Stimulated activated effector memory CD8-positive, alpha-beta T cell treated with anti-CD3 and anti-CD28 coated beads, Interleukin-12 subunit alpha, Interleukin-12 subunit beta, amount 100 ng/mL, for 72 hours (primary cell): Measurements from ENCODE around the gene RAB27A.
"Not testable (repeated sequence)": the region's sequence is repeated elsewhere in the genome, so short reads cannot be mapped to it uniquely, and the experiment has no call there.

Source experiments
- ATAC-seq: fragments of 150-1000 bp; cut with Tn5 transposase; 2 replicates; pipeline ENCODE4 v1.10.0; 2021
- DNase-seq, 2 donors: peaks; one replicate each; pipeline ENCODE4 v3.0.0; 2021 to 2022; ENCODE audit warnings: low spot score in 2 of 2
- H3K27ac Mint-ChIP-seq: one replicate; pipeline ENCODE4 v1.8.0; 2022; ENCODE audit warnings: mild to moderate bottlenecking, mixed read lengths
- H3K36me3 Mint-ChIP-seq: one replicate; pipeline ENCODE4 v1.8.0; 2022; ENCODE audit warnings: mild to moderate bottlenecking, mixed read lengths
- H3K4me1 Mint-ChIP-seq: one replicate; pipeline ENCODE4 v1.8.0; 2022; ENCODE audit warnings: mixed read lengths
- H3K4me3 Mint-ChIP-seq: one replicate; pipeline ENCODE4 v1.8.0; 2022; ENCODE audit warnings: mild to moderate bottlenecking, mixed read lengths
- H3K9me3 Mint-ChIP-seq: one replicate; pipeline ENCODE4 v1.8.0; 2022; ENCODE audit warnings: mixed read lengths

RAB27A gene

DNA sequence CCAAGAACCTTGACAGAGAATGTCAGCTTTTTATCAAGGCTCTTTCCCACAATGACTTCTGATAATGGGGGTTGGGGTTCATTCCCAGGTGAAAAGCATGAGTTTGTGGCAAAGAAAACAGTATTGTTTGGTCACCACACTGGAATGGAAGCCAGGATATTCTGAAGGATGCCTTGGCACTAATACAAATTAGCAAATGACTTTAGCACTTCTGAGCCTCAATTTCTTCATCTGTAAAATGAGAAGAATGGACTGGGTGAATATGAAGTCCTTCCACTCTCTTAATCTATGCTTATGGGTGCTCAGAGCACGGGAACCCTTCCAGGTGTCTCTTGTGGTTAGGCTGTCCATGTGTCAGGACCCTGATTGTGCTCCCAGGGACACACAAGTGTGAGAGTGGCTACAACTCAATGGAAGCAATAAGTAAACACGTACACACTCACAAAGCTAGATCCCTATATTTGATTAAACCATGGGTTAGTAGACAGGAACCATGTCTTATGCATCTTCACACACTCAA lies 21.4 kb downstream of the RAB27A start:
- no peak for DNase-seq
- ATAC-seq, result no peak
- Mint-ChIP-seq H3K27ac (peak overlapping the region; percentile 90), H3K4me3 (peak overlapping the region; percentile 72), H3K9me3 (peaks cover 2% of the 10 kb centered on the region), H3K36me3 (peaks cover 99% of the 10 kb centered on the region), H3K4me1 (peaks cover 87% of the 10 kb centered on the region)

DNA sequence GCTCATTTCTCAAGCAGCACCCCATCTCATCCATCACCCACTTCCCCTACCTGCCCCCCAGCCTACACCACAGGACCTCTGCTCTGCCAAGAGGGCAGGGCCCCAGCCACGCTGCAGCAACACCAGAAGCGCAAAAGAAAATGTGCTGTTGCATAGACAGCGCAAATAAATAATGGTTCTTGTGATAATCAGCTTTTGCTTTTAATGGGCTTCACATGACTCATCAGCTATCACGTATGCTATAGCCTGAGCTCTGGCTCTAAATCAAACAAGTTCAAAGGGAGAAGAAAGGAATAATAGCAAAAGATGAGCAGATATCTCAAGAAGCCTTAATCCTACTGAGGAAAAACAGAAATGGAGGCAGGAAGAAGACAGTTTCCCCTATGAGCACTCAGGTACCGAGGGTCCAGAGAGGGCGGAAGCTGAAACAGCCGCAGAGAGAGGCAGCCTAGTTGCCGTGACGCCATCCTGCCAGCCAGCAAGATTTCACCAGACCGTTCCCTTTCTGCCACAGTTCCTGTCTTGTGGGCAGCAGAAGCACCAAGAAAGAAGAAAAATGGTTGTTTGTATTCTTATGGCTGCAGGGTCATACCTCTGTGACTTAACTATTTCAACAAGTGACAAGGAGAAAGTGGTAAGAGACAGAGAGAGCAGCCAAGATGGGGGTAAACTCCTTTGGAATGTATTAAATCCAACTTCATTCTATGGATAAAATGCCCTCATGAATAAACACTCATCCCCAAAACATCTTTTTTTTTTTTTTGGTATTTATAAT lies 22.0 kb downstream of the RAB27A start:
- H3K4me3 Mint-ChIP-seq, result peak overlapping the region; percentile 72
- peak overlapping the region; percentile 90 for H3K27ac Mint-ChIP-seq
- H3K36me3 Mint-ChIP-seq, result peaks cover 99% of the 10 kb centered on the region
- ATAC-seq, result peak; percentile 92
- peaks cover 86% of the 10 kb centered on the region for H3K4me1 Mint-ChIP-seq
- DNase-seq, result peak; percentile 46 to 82
- no peaks in the 10 kb centered on the region for H3K9me3 Mint-ChIP-seq

DNA sequence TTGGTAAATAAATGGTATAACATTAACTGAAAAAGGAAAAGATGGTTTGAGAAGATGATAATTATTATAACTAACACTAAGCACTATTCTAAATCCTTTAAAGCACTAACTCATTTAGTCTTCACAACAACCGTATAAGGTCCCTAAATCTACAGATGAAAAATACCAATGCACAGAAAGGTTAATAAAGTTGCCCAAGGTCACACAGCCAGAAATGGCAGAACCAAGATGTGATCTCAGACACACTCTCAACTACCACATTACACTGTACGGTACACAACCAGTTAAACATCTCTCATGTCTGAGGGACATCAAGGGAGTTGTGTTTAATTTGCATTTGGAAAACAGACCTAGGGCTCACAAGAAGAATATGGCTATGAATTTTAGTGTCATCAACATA lies 23.1 kb downstream of the RAB27A start:
- DNase-seq (no peak), ATAC-seq (no peak)
- Mint-ChIP-seq H3K27ac (peak overlapping the region; percentile 90), H3K4me3 (peak overlapping the region; percentile 72), H3K4me1 (peaks cover 78% of the 10 kb centered on the region), H3K36me3 (peaks cover 99% of the 10 kb centered on the region), H3K9me3 (no peaks in the 10 kb centered on the region)

DNA sequence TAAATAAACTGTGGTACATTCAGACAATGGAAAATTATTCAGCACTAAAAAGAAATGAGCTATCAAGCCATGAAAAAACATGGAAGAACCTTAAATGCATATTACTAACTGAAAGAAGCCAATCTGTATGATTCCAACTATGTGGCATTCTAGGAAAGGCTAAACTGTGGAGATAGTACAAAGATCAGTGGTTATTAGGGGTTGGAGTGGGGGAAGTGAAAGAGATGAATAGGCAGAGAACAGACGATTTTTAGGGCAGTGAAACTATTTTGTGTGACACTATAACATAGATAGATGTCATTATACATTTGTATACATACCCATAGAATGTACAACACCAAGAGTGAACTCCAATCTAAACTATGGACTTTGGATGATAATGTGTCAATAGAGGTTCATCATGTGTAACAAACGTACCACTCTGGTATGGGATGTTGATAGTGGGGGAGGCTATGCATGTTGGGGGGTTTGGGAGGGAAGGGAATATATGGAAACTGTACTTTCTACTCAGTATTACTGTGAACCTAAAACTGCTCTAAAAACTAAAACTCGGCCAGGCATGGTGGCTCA lies 29.0 kb downstream of the RAB27A start:
- ATAC-seq (no peak), DNase-seq (no peak)
- H3K9me3 Mint-ChIP-seq, result no peaks in the 10 kb centered on the region
- H3K27ac Mint-ChIP-seq, result peak overlapping the region; percentile 53
- peaks cover 100% of the 10 kb centered on the region for H3K36me3 Mint-ChIP-seq
- no peak overlapping the region for H3K4me3 Mint-ChIP-seq
- peaks cover 72% of the 10 kb centered on the region for H3K4me1 Mint-ChIP-seq

DNA sequence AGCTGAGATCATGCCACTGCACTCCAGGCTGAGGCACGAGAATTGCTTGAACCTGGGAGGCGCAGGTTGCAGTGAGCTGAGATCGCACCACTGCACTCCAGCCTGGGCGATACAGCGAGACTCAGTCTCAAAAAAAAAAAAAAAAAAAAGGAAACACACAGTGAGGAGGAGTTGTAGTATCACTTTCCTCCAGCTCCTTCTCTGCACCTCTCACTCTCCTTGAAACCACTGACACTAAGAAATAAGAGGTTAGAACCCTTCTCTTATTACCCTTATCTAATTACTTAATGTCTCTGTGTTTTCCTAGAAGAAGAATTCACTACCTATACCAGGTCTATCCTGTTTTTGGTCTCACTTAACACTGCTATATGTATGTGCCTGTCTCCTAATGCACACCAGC lies 31.7 kb downstream of the RAB27A start:
- Mint-ChIP-seq H3K4me1 (peaks cover 70% of the 10 kb centered on the region), H3K9me3 (no peaks in the 10 kb centered on the region), H3K27ac (peak overlapping the region; percentile 84), H3K36me3 (peaks cover 95% of the 10 kb centered on the region), H3K4me3 (peak overlapping the region; percentile 70)
- DNase-seq (no peak), ATAC-seq (peak; percentile 38)

DNA sequence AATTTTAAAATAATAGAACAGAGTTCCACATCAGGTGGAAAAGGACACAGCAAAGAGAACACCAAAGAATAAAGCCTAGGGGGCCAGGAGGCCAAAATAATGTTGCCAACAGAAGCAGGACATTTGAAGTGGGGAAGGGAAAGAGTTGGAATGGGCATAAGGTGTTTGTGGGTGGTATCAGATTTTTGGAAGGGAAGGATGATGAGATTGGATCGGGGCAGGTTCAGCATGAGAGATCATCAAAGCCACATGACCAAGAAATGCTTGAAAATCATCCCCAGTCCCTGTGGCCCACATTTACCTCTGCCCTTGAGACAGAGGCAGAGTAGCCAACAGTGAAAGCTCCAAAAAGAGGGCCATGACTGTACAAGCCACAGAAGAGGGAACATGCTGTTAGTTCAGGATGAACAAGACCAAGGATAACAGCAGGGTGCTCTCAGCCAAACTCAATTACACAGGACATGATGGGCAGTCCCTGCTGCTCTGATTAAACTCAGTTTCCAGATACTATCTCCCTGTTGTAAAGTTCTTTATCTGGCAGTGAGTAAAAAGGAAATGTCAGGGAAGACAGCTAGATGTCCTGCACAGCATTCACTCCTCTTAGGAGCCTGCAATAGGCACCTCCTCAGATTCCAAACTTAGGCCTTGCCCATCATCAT lies 32.5 kb downstream of the RAB27A start:
- H3K36me3 Mint-ChIP-seq, result peaks cover 95% of the 10 kb centered on the region
- H3K9me3 Mint-ChIP-seq, result no peaks in the 10 kb centered on the region
- peak overlapping the region; percentile 70 for H3K4me3 Mint-ChIP-seq

DNA sequence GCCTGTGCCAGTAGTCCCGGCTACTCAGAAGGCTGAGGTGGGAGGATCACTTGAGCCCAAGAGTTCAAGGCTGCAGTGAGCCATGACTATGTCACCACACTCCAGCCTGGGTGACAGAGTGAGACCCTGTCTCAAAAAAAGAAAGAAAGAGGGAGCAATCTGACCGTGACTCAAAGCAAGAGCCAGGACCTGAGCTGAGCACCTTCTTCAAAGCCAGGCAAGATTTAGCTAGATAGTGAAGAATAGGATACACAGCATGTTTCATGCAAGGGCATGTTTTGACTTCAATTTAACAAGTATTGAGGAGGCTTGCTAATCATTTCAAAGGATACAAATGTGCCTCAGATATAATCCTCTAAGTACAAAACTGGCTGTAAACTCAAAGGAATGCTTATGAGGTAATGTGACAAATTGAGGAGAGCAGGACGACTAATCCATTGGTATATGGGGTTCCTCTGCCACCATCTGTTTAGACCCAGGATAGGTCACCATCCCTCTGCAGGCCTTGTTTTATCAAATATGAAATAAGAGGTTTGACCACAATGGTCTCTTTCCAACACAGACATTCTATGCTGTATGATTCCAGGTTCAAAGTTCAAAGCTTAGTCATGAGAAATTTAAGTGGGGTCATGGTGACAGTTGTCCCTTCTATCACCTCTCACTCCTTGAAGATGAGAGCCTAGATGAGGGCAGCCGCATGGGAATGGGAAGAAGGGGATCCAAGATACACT lies 33.2 kb downstream of the RAB27A start:
- peaks cover 80% of the 10 kb centered on the region for H3K4me1 Mint-ChIP-seq
- H3K4me3 Mint-ChIP-seq, result peak overlapping the region; percentile 70
- H3K36me3 Mint-ChIP-seq, result peaks cover 95% of the 10 kb centered on the region
- peak overlapping the region; percentile 84 for H3K27ac Mint-ChIP-seq
- ATAC-seq (peak; percentile 67), DNase-seq (no peak)
- no peaks in the 10 kb centered on the region for H3K9me3 Mint-ChIP-seq

More for the DNA sequence above, 32.5 kb downstream of the RAB27A start:
- DNase-seq (no peak), ATAC-seq (peak; percentile 19)
- H3K27ac Mint-ChIP-seq, result peak overlapping the region; percentile 84
- peaks cover 73% of the 10 kb centered on the region for H3K4me1 Mint-ChIP-seq

DNA sequence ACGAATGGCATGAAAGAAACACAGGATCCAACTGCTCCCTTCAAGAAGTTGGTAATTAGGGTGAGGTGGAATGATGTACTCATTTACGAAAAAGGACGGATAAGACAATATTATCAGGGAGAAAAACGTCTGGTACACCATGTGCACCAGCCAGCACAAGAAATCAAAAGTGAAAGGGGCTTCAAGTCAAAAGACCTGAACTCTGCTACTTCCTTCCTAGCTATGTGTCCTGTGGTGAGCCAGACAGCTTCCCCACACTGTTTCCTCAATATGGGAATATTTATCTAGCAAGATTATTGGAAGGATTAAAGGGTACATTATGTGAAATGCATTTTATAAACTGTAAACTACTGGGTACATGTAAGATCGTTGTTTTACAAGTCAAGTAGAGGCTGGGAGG lies 33.9 kb downstream of the RAB27A start:
- Mint-ChIP-seq H3K4me1 (peaks cover 84% of the 10 kb centered on the region), H3K4me3 (peak overlapping the region; percentile 70), H3K9me3 (no peaks in the 10 kb centered on the region), H3K27ac (peak overlapping the region; percentile 84), H3K36me3 (peaks cover 95% of the 10 kb centered on the region)
- peak; percentile 39 for ATAC-seq
- no peak for DNase-seq

DNA sequence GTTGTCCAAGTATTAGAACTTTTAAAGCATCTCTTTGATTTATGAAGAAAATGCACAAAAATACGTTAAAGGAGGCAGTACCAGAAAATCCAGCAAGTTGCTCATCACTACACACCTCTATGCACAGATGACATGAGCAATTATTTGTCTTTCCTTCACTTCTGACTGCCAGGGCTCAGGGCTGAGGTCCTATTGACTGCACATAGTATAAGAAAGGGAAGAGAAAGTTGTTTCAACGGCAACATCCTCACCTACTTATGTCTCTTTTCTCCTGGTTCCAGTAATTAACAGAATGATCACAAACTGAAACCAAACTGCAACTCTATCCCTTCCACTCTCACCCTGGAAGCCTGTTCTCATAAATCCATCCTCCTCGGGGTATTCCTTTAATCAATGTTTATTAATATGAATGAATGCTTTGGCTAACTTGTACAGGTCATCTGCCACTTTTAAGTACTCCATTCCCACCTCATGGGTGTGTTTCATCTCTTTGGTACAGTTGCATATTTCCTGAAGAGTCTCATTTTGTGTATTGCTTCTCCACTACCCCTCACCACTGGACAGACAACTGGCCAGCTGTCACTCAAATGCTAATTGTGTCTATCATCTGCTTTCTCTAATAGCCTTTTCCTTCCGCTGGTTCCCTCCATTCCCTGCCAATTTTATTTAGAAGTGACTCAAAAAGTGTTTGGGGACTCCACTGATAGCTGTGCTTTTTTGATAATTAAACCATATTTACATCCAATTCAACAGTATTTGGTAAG lies 34.5 kb downstream of the RAB27A start:
- H3K27ac Mint-ChIP-seq, result peak overlapping the region; percentile 84
- peak overlapping the region; percentile 70 for H3K4me3 Mint-ChIP-seq
- peaks cover 95% of the 10 kb centered on the region for H3K36me3 Mint-ChIP-seq
- ATAC-seq (peak; percentile 50), DNase-seq (no peak)
- H3K9me3 Mint-ChIP-seq, result no peaks in the 10 kb centered on the region
- H3K4me1 Mint-ChIP-seq, result peaks cover 84% of the 10 kb centered on the region

DNA sequence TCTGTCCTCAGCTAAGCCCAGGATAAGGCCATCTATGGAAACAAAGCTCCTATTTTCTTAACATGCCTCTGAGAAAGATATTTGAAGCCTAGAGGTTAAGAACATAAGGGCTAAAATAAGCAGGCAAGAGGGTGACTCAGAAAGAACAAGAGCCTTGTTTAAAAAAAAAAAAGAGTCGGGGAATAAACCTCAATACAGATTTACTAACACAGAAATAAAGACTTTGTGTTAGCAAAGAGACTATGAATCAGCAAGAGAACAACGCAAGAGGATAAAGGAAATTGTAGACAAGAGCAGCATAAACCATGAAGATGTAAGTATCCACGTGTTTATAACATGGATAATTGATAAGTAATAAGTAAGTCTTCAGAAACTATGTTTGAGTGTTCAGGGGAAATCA lies 36.0 kb downstream of the RAB27A start:
- Mint-ChIP-seq H3K27ac (peak overlapping the region; percentile 43), H3K4me1 (peaks cover 84% of the 10 kb centered on the region), H3K4me3 (peak overlapping the region; percentile 27), H3K9me3 (no peaks in the 10 kb centered on the region), H3K36me3 (peaks cover 95% of the 10 kb centered on the region)
- peak; percentile 77 for ATAC-seq
- DNase-seq, result no peak

DNA sequence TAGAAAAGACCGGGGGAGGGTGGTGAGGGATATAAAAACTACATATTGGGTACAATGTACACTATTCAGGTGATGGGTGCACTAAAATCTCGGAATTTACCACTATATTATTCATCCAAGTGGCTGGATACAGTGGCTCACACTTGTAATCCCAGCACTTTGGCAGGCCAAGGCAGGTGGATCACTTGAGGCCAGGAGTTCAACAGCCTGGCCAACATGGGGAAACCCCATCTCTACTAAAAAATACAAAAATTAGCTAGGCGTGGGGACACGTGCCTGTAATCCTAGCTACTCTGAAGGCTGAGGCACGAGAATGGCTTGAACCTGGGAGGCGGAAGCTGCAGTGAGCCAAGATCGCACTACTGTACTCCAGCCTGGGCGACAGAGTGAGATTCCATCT lies 37.4 kb downstream of the RAB27A start:
- DNase-seq, result not testable (repeated sequence)
- peaks cover 83% of the 10 kb centered on the region for H3K4me1 Mint-ChIP-seq

DNA sequence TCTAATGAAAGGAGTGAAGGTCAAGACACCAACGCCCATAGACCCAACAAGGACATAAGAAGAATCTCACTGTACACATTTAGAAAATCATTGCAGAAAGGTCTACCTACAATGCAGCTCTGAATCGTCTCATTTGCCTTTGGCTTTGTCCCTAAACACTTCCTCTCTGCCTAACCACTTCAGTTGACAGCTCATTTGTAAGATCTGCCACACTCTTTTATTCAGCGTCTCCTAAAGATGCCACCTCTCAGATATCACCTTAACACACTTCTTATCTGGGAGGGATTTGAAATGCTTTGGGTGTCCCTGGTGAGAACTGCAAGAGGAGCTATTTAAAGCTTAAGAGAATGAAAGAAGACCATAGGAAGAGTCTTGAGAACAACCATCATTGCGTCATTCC lies 38.7 kb downstream of the RAB27A start:
- Mint-ChIP-seq H3K4me3 (peak overlapping the region; percentile 38), H3K27ac (peak overlapping the region; percentile 79)
- DNase-seq, result no peak

More for the DNA sequence above, 37.4 kb downstream of the RAB27A start:
- Mint-ChIP-seq H3K36me3 (peaks cover 95% of the 10 kb centered on the region), H3K27ac (peak overlapping the region; percentile 79), H3K4me3 (peak overlapping the region; percentile 38)
- not testable (repeated sequence) for ATAC-seq, H3K9me3 Mint-ChIP-seq

DNA sequence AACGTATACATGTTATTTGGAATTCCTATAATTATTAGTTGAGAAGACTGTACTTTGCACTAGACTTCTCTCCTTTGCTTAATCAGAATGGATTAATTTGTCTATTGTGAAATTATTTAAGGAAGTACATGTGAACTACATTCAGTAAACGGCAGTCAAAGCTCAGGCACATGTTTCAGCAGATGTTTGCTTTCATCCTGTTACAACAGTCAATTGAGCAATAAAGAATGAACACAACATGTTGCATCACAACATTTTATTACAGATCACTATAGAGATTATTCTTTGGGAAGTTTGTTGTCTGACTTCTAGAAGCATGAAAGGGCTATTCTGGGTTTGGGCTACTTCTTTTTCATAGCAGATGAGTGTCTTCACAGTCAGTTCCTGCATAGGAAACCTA lies 39.2 kb downstream of the RAB27A start:
- Mint-ChIP-seq H3K9me3 (no peaks in the 10 kb centered on the region), H3K4me3 (peak overlapping the region; percentile 38), H3K4me1 (peaks cover 79% of the 10 kb centered on the region), H3K27ac (peak overlapping the region; percentile 79), H3K36me3 (peaks cover 95% of the 10 kb centered on the region)
- ATAC-seq (no peak), DNase-seq (no peak)

More for the DNA sequence above, 38.7 kb downstream of the RAB27A start:
- Mint-ChIP-seq H3K36me3 (peaks cover 95% of the 10 kb centered on the region), H3K4me1 (peaks cover 83% of the 10 kb centered on the region), H3K9me3 (no peaks in the 10 kb centered on the region)
- peak; percentile 19 for ATAC-seq

DNA sequence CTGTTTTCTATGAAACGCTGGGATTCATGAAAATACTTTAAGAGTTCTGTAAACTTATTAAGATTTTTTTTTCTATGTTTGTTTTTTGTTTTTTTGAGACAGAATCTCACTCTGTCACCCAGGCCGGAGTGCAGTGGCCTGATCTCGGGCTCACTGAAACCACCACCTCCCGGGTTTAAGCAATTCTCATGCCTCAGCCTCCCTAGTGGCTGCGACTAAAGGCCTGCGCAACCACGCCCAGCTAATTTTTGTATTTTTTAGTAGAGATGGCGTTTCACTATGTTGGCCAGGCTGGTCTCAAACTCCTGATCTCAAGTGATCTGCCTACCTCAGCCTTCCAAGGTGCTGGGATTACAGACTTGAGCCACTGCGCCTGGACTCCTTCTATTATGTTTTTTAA lies 39.7 kb downstream of the RAB27A start:
- ATAC-seq, H3K27ac Mint-ChIP-seq, H3K4me3 Mint-ChIP-seq, H3K9me3 Mint-ChIP-seq, DNase-seq: not testable (repeated sequence)
- H3K36me3 Mint-ChIP-seq, result peaks cover 95% of the 10 kb centered on the region
- peaks cover 79% of the 10 kb centered on the region for H3K4me1 Mint-ChIP-seq
